SIG-M5 treated with dmso at 0.1 percent for 504 hours (cell line): ENCODE measurements around the gene FLT3.
A peak's percentile ranks its signal among the peaks of the same experiment; 100 is the strongest.
"Not testable (repeated sequence)": the region's sequence is repeated elsewhere in the genome, so short reads cannot be mapped to it uniquely, and the experiment has no call there.

Experiments used
- DNase-seq: peaks from one replicate; lab custom pipeline; 2025; ENCODE audit not compliant: unreplicated experiment; lab: John Stamatoyannopoulos, UW

FLT3 gene

GRCh38 chr13:28005016-28005415, 95.4 kb downstream of the FLT3 start:
- DNase-seq, result not testable (repeated sequence)

GRCh38 chr13:28002886-28003698, 97.3 kb downstream of the FLT3 start:
- no peak for DNase-seq

DNA sequence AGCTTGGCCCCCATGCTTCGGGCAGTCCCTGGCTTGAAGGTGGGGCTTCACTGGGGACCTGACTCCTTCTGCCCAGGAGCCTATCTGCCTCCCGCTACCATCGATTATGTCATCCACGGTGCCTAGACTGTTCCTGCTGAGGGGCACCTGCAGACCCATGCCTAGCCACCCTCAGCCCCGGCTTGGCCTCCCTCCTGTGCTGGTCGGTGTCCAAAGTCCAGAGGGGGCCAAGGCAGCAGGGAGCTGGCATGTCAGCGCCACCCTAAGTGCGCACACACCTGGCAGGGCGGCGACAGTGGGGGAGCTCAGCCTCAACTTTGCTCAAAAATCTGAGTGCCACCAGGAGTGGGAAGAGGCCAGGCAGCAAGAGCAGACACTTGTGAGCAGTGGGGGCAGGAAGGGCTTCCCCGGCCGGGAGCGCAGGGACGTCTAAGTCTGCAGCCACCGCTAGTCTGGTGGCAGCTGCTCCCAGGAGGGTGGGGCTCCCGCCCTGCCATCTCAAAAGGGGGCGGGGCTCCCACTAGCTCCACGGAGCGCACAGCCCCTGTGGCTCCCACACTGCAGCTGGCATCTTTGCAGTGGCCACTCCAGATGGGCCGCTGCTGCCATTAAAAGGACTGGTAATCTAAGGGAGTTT, 98.4 kb downstream of the FLT3 start:
- no peak for DNase-seq

GRCh38 chr13:28001049-28001448, 99.3 kb downstream of the FLT3 start:
- DNase-seq, result no peak

GRCh38 chr13:28000567-28000966, 99.8 kb downstream of the FLT3 start:
- DNase-seq, result no peak

- peak; percentile 74 for DNase-seq
These were observed 102.4 kb downstream of the FLT3 start for GRCh38 chr13:27997904-27998522.

DNA sequence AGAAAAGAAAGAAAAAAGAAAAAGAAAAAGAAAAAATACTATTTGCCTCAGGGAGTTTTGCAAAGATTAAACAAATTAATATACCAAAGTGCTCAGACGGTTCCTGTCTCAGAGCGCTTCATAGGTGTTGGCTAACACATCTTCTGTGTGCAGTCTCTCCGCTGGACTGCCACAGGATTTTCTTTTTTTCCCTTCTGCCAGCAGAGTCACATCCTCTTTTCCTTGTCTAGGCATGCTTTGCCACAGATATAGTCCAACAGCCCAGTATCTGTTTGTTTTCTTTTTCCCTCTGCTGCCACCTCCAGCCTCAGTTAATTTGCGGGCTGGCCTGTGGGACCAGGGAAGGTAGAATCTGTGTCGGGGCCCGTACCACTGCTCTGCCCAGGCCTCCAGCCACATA, 108.5 kb downstream of the FLT3 start:
- DNase-seq, result no peak

- no peak for DNase-seq
These were observed 111.9 kb downstream of the FLT3 start, which contains the start of gene URAD for GRCh38 chr13:27988520-27988919. Gene URAD, minus strand, starts transcription at chr13:27988693. Its CDS starts 56 bp downstream, at chr13:27988637.

- no peak for DNase-seq
These were observed 114.8 kb downstream of the FLT3 start for GRCh38 chr13:27985600-27985999.

GRCh38 chr13:27982361-27982760, 118.0 kb downstream of the FLT3 start:
- no peak for DNase-seq

- DNase-seq, result no peak
These were observed 119.2 kb downstream of the FLT3 start for GRCh38 chr13:27981006-27981708.

DNA sequence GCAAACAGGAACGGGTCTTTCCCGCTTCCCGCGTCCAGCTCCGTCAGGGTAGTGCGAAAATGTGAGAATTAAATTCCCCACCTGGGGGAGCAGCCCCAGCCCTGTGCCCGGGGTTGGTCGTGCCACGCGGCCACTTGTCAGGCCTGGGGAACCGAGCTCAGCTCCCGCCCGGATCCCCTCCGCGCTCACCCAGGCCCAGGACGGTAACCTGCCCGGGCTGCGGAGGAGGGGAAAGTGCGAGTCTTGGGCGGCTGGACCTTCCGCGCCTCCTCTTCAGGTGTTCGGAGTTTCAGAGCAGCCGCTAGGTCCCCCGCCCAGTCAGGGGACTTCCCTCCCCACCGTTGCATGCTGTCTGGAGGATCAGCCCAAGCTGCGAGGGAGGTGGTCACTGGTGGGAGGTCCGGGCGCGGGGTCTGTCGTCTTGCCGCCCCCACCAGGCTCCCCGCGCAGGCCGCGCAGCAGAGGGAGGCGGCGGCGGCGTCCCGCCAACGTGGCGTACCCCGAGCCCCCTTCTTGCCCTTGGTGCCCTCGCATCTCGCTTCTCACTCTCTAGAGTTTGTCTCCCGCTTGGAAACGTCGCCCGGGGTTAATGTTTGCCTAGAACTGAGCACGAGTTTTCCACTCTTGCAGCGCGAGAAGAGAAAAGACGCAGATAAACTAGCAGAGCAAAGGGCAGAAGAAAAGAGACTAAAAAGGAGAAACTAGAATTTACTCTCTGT, 119.9 kb downstream of the FLT3 start:
- no peak for DNase-seq

- no peak for DNase-seq
These were observed 120.6 kb downstream of the FLT3 start for GRCh38 chr13:27979765-27980279.

GRCh38 chr13:27979001-27979643, 121.3 kb downstream of the FLT3 start:
- no peak for DNase-seq

- DNase-seq, result no peak
These were observed 121.9 kb downstream of the FLT3 start for GRCh38 chr13:27978301-27978968.

- no peak for DNase-seq
These were observed 122.7 kb downstream of the FLT3 start for GRCh38 chr13:27977476-27978300.

- DNase-seq, result no peak
These were observed 123.8 kb downstream of the FLT3 start for GRCh38 chr13:27976362-27977091.
